ENCODE data around the gene ABCD2.

- TF ChIP-seq REST (tag by site-specific recombination; IDR thresholded peaks at IDR 0.05), result no peak
- no peak for TF ChIP-seq ZNF658 (tag by site-specific recombination; IDR thresholded peaks at IDR 0.05)
- no peak for TF ChIP-seq ZNF792 (tag by site-specific recombination; IDR thresholded peaks at IDR 0.05)
- TF ChIP-seq OVOL3 (tag by site-specific recombination; IDR thresholded peaks at IDR 0.05), result no peak
- no peak for TF ChIP-seq ZNF426 (tag by site-specific recombination; IDR thresholded peaks at IDR 0.05)
- TF ChIP-seq CTCF (tag by site-specific recombination; IDR thresholded peaks at IDR 0.05), result no peak
- no peak for TF ChIP-seq MZF1 (tag by site-specific recombination; IDR thresholded peaks at IDR 0.05; ENCODE audit: borderline replicate concordance)
- no peak for TF ChIP-seq ZNF654 (tag by site-specific recombination; IDR thresholded peaks at IDR 0.05; ENCODE audit: low read depth)
Observed at GRCh38 chr12:39606712-39607423, 12.7 kb downstream of the ABCD2 start.
